H1 (cell line): ENCODE results near the gene PGBD4. TPM values are rescaled to one million over a fixed set of nuclear protein-coding genes. Genes with fewer than 3 reads are reported as not detected.

Experiments
- CTCF ChIA-PET: fragments of 300-600 bp; sonication (Branson Sonifier 250); formaldehyde crosslinking; loops from one replicate; lab custom pipeline; 2021; ENCODE audit not compliant: partially characterized antibody; lab: Charles Lee
- POLR2A ChIA-PET: fragments of 300-600 bp; sonication (Branson Sonifier 250); formaldehyde crosslinking; loops from one replicate; lab custom pipeline; 2021; ENCODE audit warnings: inconsistent platforms; ENCODE audit not compliant: partially characterized antibody; lab: Charles Lee
- DNase-seq, 2 experiments: peaks; one replicate each; pipeline versions ENCODE4 v3.0.0 to v3.0.0-alpha.2; 2010 to 2022; ENCODE audit warnings: low spot score in 2 of 2, low read depth in 1 of 2, mixed read lengths in 1 of 2
- FAIRE-seq: peaks from 2 replicates; lab custom pipeline; 2011; peaks lifted over from hg19 to GRCh38; lab: Jason Lieb, UNC
- H2AFZ ChIP-seq: 2 replicates; pipeline ENCODE4 v1.8.1; 2012; ENCODE audit warnings: low read length, inconsistent platforms
- H2AK5ac ChIP-seq: 2 replicates; pipeline ENCODE4 v1.6.1; 2013; ENCODE audit warnings: low read depth, low read length
- H2BK120ac ChIP-seq: replicated peaks from 2 replicates; pipeline ENCODE3; 2013; ENCODE audit warnings: low read depth, low read length, inconsistent platforms
- H2BK12ac ChIP-seq: 2 replicates; pipeline ENCODE4 v1.6.1; 2013; ENCODE audit warnings: low read depth, low read length
- H2BK15ac ChIP-seq: 2 replicates; pipeline ENCODE4 v1.6.1; 2013; ENCODE audit warnings: low read length
- H2BK20ac ChIP-seq: 2 replicates; pipeline ENCODE4 v1.6.1; 2013; ENCODE audit warnings: low read length
- H2BK5ac ChIP-seq: 2 replicates; pipeline ENCODE4 v1.6.1; 2013; ENCODE audit warnings: low read depth, low read length
- H3K14ac ChIP-seq: 2 replicates; pipeline ENCODE4 v1.6.1; 2013; ENCODE audit warnings: inconsistent platforms; ENCODE audit not compliant: insufficient read length
- H3K18ac ChIP-seq: 2 replicates; pipeline ENCODE4 v1.6.1; 2013; ENCODE audit warnings: low read length; ENCODE audit errors: extremely low read depth
- H3K23ac ChIP-seq: 2 replicates; pipeline ENCODE4 v1.6.1; 2013; ENCODE audit warnings: inconsistent platforms; ENCODE audit not compliant: insufficient read length
- H3K23me2 ChIP-seq: 2 replicates; pipeline ENCODE4 v1.6.1; 2013; ENCODE audit warnings: low read depth, low read length
- H3K27ac ChIP-seq: 2 replicates; pipeline ENCODE4 v1.6.1; 2011; ENCODE audit warnings: low read depth, low read length, inconsistent platforms
- H3K27me3 ChIP-seq, 4 experiments: replicated peaks in 1 of 4; 1 replicate in 1 of 4; 2 replicates in 3 of 4; pipeline versions ENCODE4 v1.6.1 to v1.8.1; 2011 to 2013; ENCODE audit warnings: low read length in 3 of 4, mild to moderate bottlenecking in 3 of 4, inconsistent platforms in 2 of 4, mixed read lengths in 2 of 4, moderate library complexity in 1 of 4; ENCODE audit not compliant: control insufficient read depth in 3 of 4, insufficient read depth in 3 of 4; ENCODE audit errors: extremely low read depth in 1 of 4
- H3K36me3 ChIP-seq, 4 experiments: 2 replicates each; pipeline versions ENCODE4 v1.6.1 to v1.8.1; 2011 to 2013; ENCODE audit warnings: mild to moderate bottlenecking in 4 of 4, low read length in 3 of 4, moderate library complexity in 2 of 4, control low read depth in 1 of 4, inconsistent platforms in 1 of 4; ENCODE audit not compliant: insufficient read depth in 4 of 4, control insufficient read depth in 2 of 4
- H3K4ac ChIP-seq: replicated peaks from 2 replicates; pipeline ENCODE3; 2013; ENCODE audit warnings: low read length, low read depth, mixed read lengths, inconsistent platforms; ENCODE audit not compliant: insufficient read length
- H3K4me1 ChIP-seq, 4 experiments: replicated peaks in 1 of 4; 1 replicate in 1 of 4; 2 replicates in 3 of 4; pipeline versions ENCODE4 v1.6.1 to v1.8.1; 2011 to 2013; ENCODE audit warnings: low read length in 3 of 4, inconsistent platforms in 2 of 4, mixed read lengths in 1 of 4; ENCODE audit not compliant: insufficient read depth in 4 of 4, control insufficient read depth in 3 of 4
- H3K4me2 ChIP-seq, 2 experiments: 2 replicates each; pipeline versions ENCODE4 v1.6.1 to v1.8.1; 2011 to 2013; ENCODE audit warnings: low read depth in 2 of 2, low read length in 2 of 2, control low read depth in 1 of 2, inconsistent platforms in 1 of 2, mild to moderate bottlenecking in 1 of 2; ENCODE audit not compliant: insufficient read depth in 1 of 2
- H3K4me3 ChIP-seq, 4 experiments: fragments of 200-600, 300-600 bp in 1 of 4; sonication (generic), shearing (Covaris generic), sonication (Bioruptor Twin) in 1 of 4; 2 replicates each; pipeline versions ENCODE4 v1.5.1 to v1.8.1; 2011 to 2016; ENCODE audit warnings: low read length in 4 of 4, low read depth in 3 of 4, control low read depth in 2 of 4, inconsistent platforms in 2 of 4, mild to moderate bottlenecking in 2 of 4, mixed read lengths in 1 of 4, moderate library complexity in 1 of 4; ENCODE audit not compliant: insufficient read depth in 2 of 4; ENCODE audit errors: extremely low read depth in 1 of 4
- H3K56ac ChIP-seq: replicated peaks from 2 replicates; pipeline ENCODE3; 2013; ENCODE audit warnings: low read depth, mild to moderate bottlenecking, mixed read lengths, low read length, inconsistent platforms; ENCODE audit not compliant: insufficient read length
- H3K79me1 ChIP-seq: 2 replicates; pipeline ENCODE4 v1.6.1; 2013; ENCODE audit warnings: low read depth, low read length, control low read depth
- H3K79me2 ChIP-seq, 2 experiments: 2 replicates each; pipeline versions ENCODE4 v1.6.1 to v1.8.1; 2012 to 2013; ENCODE audit warnings: low read length in 2 of 2, mild to moderate bottlenecking in 2 of 2, inconsistent platforms in 1 of 2; ENCODE audit not compliant: insufficient read depth in 2 of 2, control insufficient read depth in 1 of 2
- H3K9ac ChIP-seq, 4 experiments: replicated peaks in 1 of 4; 1 replicate in 1 of 4; 2 replicates in 3 of 4; pipeline versions ENCODE4 v1.6.1 to v1.8.1; 2011 to 2013; ENCODE audit warnings: low read depth in 3 of 4, low read length in 3 of 4, control low read depth in 2 of 4, mild to moderate bottlenecking in 2 of 4, moderate library complexity in 2 of 4, inconsistent platforms in 1 of 4; ENCODE audit errors: extremely low read depth in 1 of 4
- H3K9me3 ChIP-seq, 2 experiments: 2 replicates each; pipeline versions ENCODE4 v1.6.1 to v1.8.1; 2012 to 2013; ENCODE audit warnings: mild to moderate bottlenecking in 2 of 2, moderate library complexity in 2 of 2, control low read depth in 1 of 2, inconsistent platforms in 1 of 2, low read depth in 1 of 2, low read length in 1 of 2, mixed read lengths in 1 of 2; ENCODE audit not compliant: insufficient read depth in 2 of 2
- H4K20me1 ChIP-seq, 2 experiments: replicated peaks in 1 of 2; 2 replicates each; pipeline versions ENCODE3 to v1.8.1; 2011 to 2013; ENCODE audit warnings: inconsistent platforms in 2 of 2, low read length in 2 of 2, mild to moderate bottlenecking in 1 of 2; ENCODE audit not compliant: insufficient read depth in 2 of 2, control insufficient read depth in 1 of 2
- H4K5ac ChIP-seq: 2 replicates; pipeline ENCODE4 v1.6.1; 2013; ENCODE audit warnings: low read length, low read depth, mixed read lengths, inconsistent platforms; ENCODE audit not compliant: insufficient read length
- H4K8ac ChIP-seq: 2 replicates; pipeline ENCODE4 v1.8.0; 2013; ENCODE audit warnings: mild to moderate bottlenecking, moderate library complexity, low read length, inconsistent platforms; ENCODE audit not compliant: insufficient read depth; ENCODE audit errors: extremely low read depth
- H4K91ac ChIP-seq: replicated peaks from 2 replicates; pipeline ENCODE3; 2013; ENCODE audit warnings: low read length, mixed read lengths, inconsistent platforms; ENCODE audit not compliant: insufficient read length
- BACH1 ChIP-seq: IDR thresholded peaks from 2 replicates; pipeline ENCODE4 v1.6.1; 2012; ENCODE audit warnings: low read length, improper control_type of control experiment
- BRCA1 ChIP-seq: IDR thresholded peaks from 2 replicates; pipeline ENCODE4 v1.6.1; 2012; ENCODE audit warnings: low read depth, low read length, improper control_type of control experiment
- CBX5 ChIP-seq: fragments of 300-800, 300-1000 bp; sonication (generic); IDR thresholded peaks from 2 replicates; pipeline ENCODE4 v1.7.1; 2016; ENCODE audit warnings: antibody characterized with exemption, low read length, low read depth
- EP300 ChIP-seq, 2 experiments: IDR thresholded peaks; 1 replicate in 1 of 2; 2 replicates in 1 of 2; pipeline ENCODE4 v1.6.1; 2011 to 2012; ENCODE audit warnings: low read depth in 2 of 2, low read length in 2 of 2, mild to moderate bottlenecking in 2 of 2, borderline replicate concordance in 1 of 2, inconsistent platforms in 1 of 2, moderate library complexity in 1 of 2
- JUND ChIP-seq: IDR thresholded peaks from 2 replicates; pipeline ENCODE4 v1.6.1; 2011; ENCODE audit warnings: mild to moderate bottlenecking, improper control_type of control experiment, low read length
- KDM1A ChIP-seq: fragments of 200-600, 300-600 bp; sonication (generic); IDR thresholded peaks from 2 replicates; pipeline ENCODE4 v1.7.1; 2016; ENCODE audit warnings: mild to moderate bottlenecking, low read length, borderline replicate concordance
- KDM4A ChIP-seq: IDR thresholded peaks from one replicate; pipeline ENCODE4 v1.7.1; 2012; ENCODE audit warnings: low read depth, mild to moderate bottlenecking, moderate library complexity, low read length, inconsistent platforms; ENCODE audit not compliant: severe bottlenecking
- MAFK ChIP-seq: IDR thresholded peaks from 2 replicates; pipeline ENCODE4 v1.6.1; 2012; ENCODE audit warnings: low read depth, mild to moderate bottlenecking, improper control_type of control experiment, low read length
- RAD21 ChIP-seq, 2 experiments: IDR thresholded peaks in 1 of 2; conservative IDR thresholded peaks in 1 of 2; 2 replicates each; pipeline ENCODE4 v1.6.1; 2011; ENCODE audit warnings: low read depth in 2 of 2, low read length in 2 of 2, improper control_type of control experiment in 1 of 2, inconsistent platforms in 1 of 2, mild to moderate bottlenecking in 1 of 2, moderate library complexity in 1 of 2
- SIN3A ChIP-seq, 2 experiments: IDR thresholded peaks in 1 of 2; conservative IDR thresholded peaks in 1 of 2; 2 replicates each; pipeline ENCODE4 v1.6.1; 2011 to 2012; ENCODE audit warnings: low read length in 2 of 2, improper control_type of control experiment in 1 of 2, low read depth in 1 of 2, mild to moderate bottlenecking in 1 of 2
- SUZ12 ChIP-seq: fragments of 200-600 bp; sonication (generic); IDR thresholded peaks from 2 replicates; pipeline ENCODE4 v1.6.1; 2012; ENCODE audit warnings: mild to moderate bottlenecking, inconsistent platforms, low read length, moderate library complexity, mixed read lengths
- TBP ChIP-seq: IDR thresholded peaks from 2 replicates; pipeline ENCODE4 v1.6.1; 2011; ENCODE audit warnings: low read depth, low read length, improper control_type of control experiment
- WGBS, 2 experiments: shearing (Covaris generic) in 1 of 2; methylation state at CpG; one replicate each; pipeline versions ENCODE4 v1.1.6 to v1.1.7; 2013 to 2015; ENCODE audit warnings: low lambda C conversion rate in 2 of 2, mixed read lengths in 2 of 2, inconsistent platforms in 1 of 2, low coverage in 1 of 2, missing lambda C conversion rate in 1 of 2; ENCODE audit not compliant: insufficient replicate concordance in 2 of 2, insufficient coverage in 1 of 2, insufficient read length in 1 of 2; ENCODE audit errors: extremely low coverage in 1 of 2, missing lambda C conversion rate in 1 of 2; 5-methylcytosine and 5-hydroxymethylcytosine counted together
- polyA plus RNA-seq, 7 experiments: library from polyadenylated mRNA; depleted of rRNA in 3 of 7; stranded (reverse) in 5 of 7; unstranded in 2 of 7; fragments of >200 nt in 5 of 7; fragments of 200-250 nt in 2 of 7; gene quantifications; 1 replicate in 5 of 7; 2 replicates in 1 of 7; 4 replicates in 1 of 7; pipeline versions ENCODE4 v1.2.1 to v1.2.3, GENCODE V29; 2011 to 2013; ENCODE audit warnings: missing spikeins in 2 of 7, mixed read lengths in 2 of 7
- total RNA-seq: library from RNA; stranded (reverse); fragmentation: NEBNext Ultra II Directional; extraction: Animal tissue kit (Norgen Biotek cat#: 25700); gene quantifications from 2 replicates; pipeline ENCODE4 v1.2.1, GENCODE V29; 2021

The PGBD4 gene
- total and polyA plus RNA-seq, 2 of the 8 experiments (the other 6 are each of a cell fraction or from before 2014, with no cell fraction given), result 0.68 to 0.76 TPM

DNA sequence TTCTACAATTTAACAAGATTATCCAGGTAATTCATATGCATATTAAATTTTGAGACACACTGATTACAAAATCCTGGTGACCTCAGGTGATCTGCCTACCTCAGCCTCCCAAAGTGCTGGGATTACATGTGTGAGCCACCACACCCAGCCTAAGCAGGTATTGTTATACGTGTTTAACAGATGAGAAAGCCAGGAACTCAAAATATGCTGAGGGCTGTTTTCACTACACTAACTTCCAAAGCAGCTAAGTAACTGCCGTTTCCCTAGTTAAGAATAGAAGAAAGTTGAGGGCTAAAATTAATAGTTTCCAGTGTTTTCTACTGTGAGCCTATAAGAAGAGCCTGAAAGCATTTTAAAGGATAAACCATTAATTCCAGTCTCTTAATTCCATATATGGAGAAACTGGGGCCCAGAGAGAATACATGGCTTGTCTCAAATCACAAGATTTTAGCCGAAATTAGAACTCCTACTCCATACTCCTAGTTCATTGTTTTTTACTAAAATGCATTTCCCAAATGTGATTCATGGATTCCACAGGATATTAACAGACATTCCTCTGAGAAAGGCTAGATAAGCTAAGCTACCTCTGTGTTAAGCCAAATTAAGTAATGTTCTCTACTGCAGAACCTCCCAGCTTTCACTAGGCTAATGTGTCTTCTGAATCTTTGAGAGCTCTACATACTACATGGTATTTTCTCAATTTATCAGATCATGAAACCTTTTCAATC is 45.9 kb upstream of the PGBD4 start:
- no peaks in the 10 kb centered on the region for H3K79me2 ChIP-seq
- WGBS, 2 experiments, result 93% methylated on average over 3 of the region's 3 CpGs; no CpG with 5 or more reads in 1 of the 2 experiments
- no peaks in the 10 kb centered on the region for H3K79me1 ChIP-seq
- H2BK5ac ChIP-seq, result no peak overlapping the region
- CTCF ChIA-PET, result no interaction called here
- no peaks in the 10 kb centered on the region for H4K20me1 ChIP-seq
- H4K8ac ChIP-seq, result no peak overlapping the region
- no peak overlapping the region for H3K4me3 ChIP-seq
- no peak overlapping the region for H3K9ac ChIP-seq
- FAIRE-seq, result no peak
- no peaks in the 10 kb centered on the region for H3K9me3 ChIP-seq
- H4K91ac ChIP-seq, result no peak overlapping the region
- H3K4me2 ChIP-seq, result no peak overlapping the region
- no peak overlapping the region for H3K56ac ChIP-seq
- H3K18ac ChIP-seq, result no peak overlapping the region
- H3K27ac ChIP-seq, result no peak overlapping the region
- POLR2A ChIA-PET, result no interaction called here
- H3K27me3 ChIP-seq, result no peaks in the 10 kb centered on the region
- H3K4me1 ChIP-seq, result no peaks in the 10 kb centered on the region
- H2AFZ ChIP-seq, result peak overlapping the region; percentile 58; the same call in 1 of the 2 replicates
- no peak overlapping the region for H2BK15ac ChIP-seq
- no peak for DNase-seq
- H2AK5ac ChIP-seq, result no peak overlapping the region
- H4K5ac ChIP-seq, result no peak overlapping the region
- no peak overlapping the region for H3K23ac ChIP-seq
- no peak overlapping the region for H2BK20ac ChIP-seq
- no peaks in the 10 kb centered on the region for H3K36me3 ChIP-seq
- no peak overlapping the region for H2BK12ac ChIP-seq
- no peaks in the 10 kb centered on the region; the same call in 1 of the 2 replicates for H3K23me2 ChIP-seq
- H3K14ac ChIP-seq, result no peak overlapping the region
- H2BK120ac ChIP-seq, result no peak overlapping the region
- no peak overlapping the region for H3K4ac ChIP-seq
- TF ChIP-seq SIN3A (conservative IDR thresholded peaks at IDR 0.05 in 1 of 2, IDR thresholded peaks at IDR 0.05 in 1 of 2; ENCODE audit: low read depth in 1 of 2, low read length in 2 of 2) (no peak), BRCA1 (no peak), TBP (no peak), SUZ12 (no peak), MAFK (no peak), CBX5 (no peak), RAD21 (IDR thresholded peaks at IDR 0.05 in 1 of 2, conservative IDR thresholded peaks at IDR 0.05 in 1 of 2; ENCODE audit: low read depth in 2 of 2, low read length in 2 of 2) (no peak), KDM4A (no peak), JUND (no peak), EP300 (IDR thresholded peaks at IDR 0.05; ENCODE audit: borderline replicate concordance in 1 of 2, low read depth in 2 of 2, low read length in 2 of 2) (no peak), KDM1A (no peak), BACH1 (no peak)
